ENCODE measurements around the gene TUBGCP4.

The TUBGCP4 gene

GRCh38 chr15:43406189-43406588, 35.3 kb downstream of the TUBGCP4 start:
- no peak overlapping the region for H3K4me3 ChIP-seq (ENCODE audit: low read length)
- DNase-seq (ENCODE audit: low read depth): no peak
- TF ChIP-seq CTCF (conservative IDR thresholded peaks at IDR 0.05; ENCODE audit: low read depth, low read length): no peak

- no peak for TF ChIP-seq CTCF (conservative IDR thresholded peaks at IDR 0.05; ENCODE audit: low read depth, low read length)
- H3K4me3 ChIP-seq (ENCODE audit: low read length): no peak overlapping the region
- no peak for DNase-seq (ENCODE audit: low read depth)
Measured at GRCh38 chr15:43406808-43407207, 35.9 kb downstream of the TUBGCP4 start.

- no peak overlapping the region for H3K4me3 ChIP-seq (ENCODE audit: low read length)
- no peak for TF ChIP-seq CTCF (conservative IDR thresholded peaks at IDR 0.05; ENCODE audit: low read depth, low read length)
- DNase-seq (ENCODE audit: low read depth): no peak
Measured at GRCh38 chr15:43408789-43409188, 37.9 kb downstream of the TUBGCP4 start.

GRCh38 chr15:43410572-43411214, 39.8 kb downstream of the TUBGCP4 start:
- DNase-seq (ENCODE audit: low read depth): peak; percentile 9
- no peak overlapping the region for H3K4me3 ChIP-seq (ENCODE audit: low read length)
- TF ChIP-seq CTCF (conservative IDR thresholded peaks at IDR 0.05; ENCODE audit: low read depth, low read length): no peak

GRCh38 chr15:43412096-43412495, 41.2 kb downstream of the TUBGCP4 start:
- H3K4me3 ChIP-seq (ENCODE audit: low read length): no peak overlapping the region
- no peak for DNase-seq (ENCODE audit: low read depth)
- TF ChIP-seq CTCF (conservative IDR thresholded peaks at IDR 0.05; ENCODE audit: low read depth, low read length): no peak

- no peak for TF ChIP-seq CTCF (conservative IDR thresholded peaks at IDR 0.05; ENCODE audit: low read depth, low read length)
- DNase-seq (ENCODE audit: low read depth): no peak
- H3K4me3 ChIP-seq (ENCODE audit: low read length): no peak overlapping the region
Measured at GRCh38 chr15:43414196-43414595, 43.3 kb downstream of the TUBGCP4 start.

GRCh38 chr15:43420435-43420834, 49.5 kb downstream of the TUBGCP4 start:
- DNase-seq (ENCODE audit: low read depth): no peak
- H3K4me3 ChIP-seq (ENCODE audit: low read length): no peak overlapping the region
- no peak for TF ChIP-seq CTCF (conservative IDR thresholded peaks at IDR 0.05; ENCODE audit: low read depth, low read length)

Data from retinal pigment epithelial cell (primary cell).